Measurements from ENCODE around the gene A2M. TPM values are rescaled to one million over a fixed set of nuclear protein-coding genes. Genes with fewer than 3 reads are reported as not detected.

The A2M gene
- total RNA-seq, 4 donors from 2014 or later = 66.2 to 136 (median 96.5) TPM

DNA sequence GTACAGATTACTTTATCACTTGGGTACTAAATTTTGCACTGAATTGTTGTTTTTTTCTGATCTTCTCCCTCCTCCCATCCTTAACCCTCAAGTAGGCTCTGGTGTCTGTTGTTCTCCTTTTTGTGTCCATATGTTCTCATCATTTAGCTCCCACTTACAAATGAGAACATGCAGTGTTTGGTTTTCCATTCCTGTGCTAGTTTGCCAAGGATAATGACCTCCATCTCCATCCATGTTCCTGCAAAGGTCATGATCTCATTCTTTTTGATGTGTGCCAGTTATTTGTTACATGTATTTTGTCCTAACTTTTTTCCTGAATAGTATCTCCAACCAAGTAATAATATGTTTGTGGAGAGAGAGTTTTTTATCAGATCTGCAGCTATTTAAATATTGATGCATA, 44.2 kb downstream of the A2M start:
- DNase-seq = no peak
- intact Hi-C loops (cut with DNase I; ENCODE audit: low total_unique reads) (no loop called here), in situ Hi-C loops (cut with MboI; ENCODE audit: low pct_ligation_motif_present in 1 of 4, low pct_unique_long_range_greater_than_20kb in 1 of 4, low sequenced_read_pairs in 3 of 4) (loop anchor here in 1 of 4 donors (25.0 kb wide), 1 partner anchor 384 kb away; the partner anchor contains the start of gene RIMKLB)
- Histone ChIP-seq H3K4me1 (no peaks in the 10 kb centered on the region), H3K36me3 (peaks cover 0 to 16% (median 3%) of the 10 kb centered on the region in 4 donors), H3K27ac (no peak overlapping the region), H3K4me3 (no peak overlapping the region), H3K9me3 (no peaks in the 10 kb centered on the region), H3K27me3 (no peaks in the 10 kb centered on the region)
- TF ChIP-seq POLR2AphosphoS5 (IDR thresholded peaks at IDR 0.05) = no peak
- TF ChIP-seq, protein P1, sequence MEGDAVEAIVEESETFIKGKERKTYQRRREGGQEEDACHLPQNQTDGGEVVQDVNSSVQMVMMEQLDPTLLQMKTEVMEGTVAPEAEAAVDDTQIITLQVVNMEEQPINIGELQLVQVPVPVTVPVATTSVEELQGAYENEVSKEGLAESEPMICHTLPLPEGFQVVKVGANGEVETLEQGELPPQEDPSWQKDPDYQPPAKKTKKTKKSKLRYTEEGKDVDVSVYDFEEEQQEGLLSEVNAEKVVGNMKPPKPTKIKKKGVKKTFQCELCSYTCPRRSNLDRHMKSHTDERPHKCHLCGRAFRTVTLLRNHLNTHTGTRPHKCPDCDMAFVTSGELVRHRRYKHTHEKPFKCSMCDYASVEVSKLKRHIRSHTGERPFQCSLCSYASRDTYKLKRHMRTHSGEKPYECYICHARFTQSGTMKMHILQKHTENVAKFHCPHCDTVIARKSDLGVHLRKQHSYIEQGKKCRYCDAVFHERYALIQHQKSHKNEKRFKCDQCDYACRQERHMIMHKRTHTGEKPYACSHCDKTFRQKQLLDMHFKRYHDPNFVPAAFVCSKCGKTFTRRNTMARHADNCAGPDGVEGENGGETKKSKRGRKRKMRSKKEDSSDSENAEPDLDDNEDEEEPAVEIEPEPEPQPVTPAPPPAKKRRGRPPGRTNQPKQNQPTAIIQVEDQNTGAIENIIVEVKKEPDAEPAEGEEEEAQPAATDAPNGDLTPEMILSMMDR (IDR thresholded peaks at IDR 0.05) = no peak
- no peak for TF ChIP-seq POLR2A (IDR thresholded peaks at IDR 0.05)
- no peak for TF ChIP-seq EP300 (IDR thresholded peaks at IDR 0.05; ENCODE audit: low read depth)

DNA sequence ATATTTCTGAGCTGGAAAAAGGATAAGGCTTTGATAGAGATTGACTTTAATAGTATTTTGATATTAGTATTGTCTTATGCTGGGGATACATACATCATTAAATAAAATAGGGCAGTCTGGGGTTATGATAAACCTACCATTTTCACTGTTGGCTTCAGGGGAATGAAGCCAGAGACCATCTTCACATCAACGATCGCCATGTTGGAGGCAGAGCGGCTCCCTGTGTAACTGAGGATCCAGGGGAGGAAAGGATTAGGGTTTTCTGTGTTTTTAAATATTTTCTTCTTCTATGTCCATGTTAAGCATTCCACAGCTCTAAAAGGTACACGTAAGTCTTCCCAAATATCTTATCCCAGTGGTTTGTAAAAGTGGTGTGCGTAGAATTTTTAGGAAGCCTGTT, 45.4 kb downstream of the A2M start:
- in situ Hi-C loops (cut with MboI; ENCODE audit: low pct_ligation_motif_present in 1 of 4, low pct_unique_long_range_greater_than_20kb in 1 of 4, low sequenced_read_pairs in 3 of 4) (loop anchor here in 1 of 4 donors (25.0 kb wide), 1 partner anchor 383 kb away; the partner anchor contains the start of gene RIMKLB), intact Hi-C loops (cut with DNase I; ENCODE audit: low total_unique reads) (no loop called here)
- Histone ChIP-seq H3K36me3 (peaks cover 0 to 13% (median 0%) of the 10 kb centered on the region in 4 donors), H3K27ac (no peak overlapping the region), H3K4me3 (no peak overlapping the region), H3K27me3 (no peaks in the 10 kb centered on the region), H3K9me3 (no peaks in the 10 kb centered on the region), H3K4me1 (peaks cover 0 to 2% (median 0%) of the 10 kb centered on the region in 4 donors)
- no peak for DNase-seq
- WGBS, 2 donors (ENCODE audit: low coverage in 1 of 2) = 95 to 100% methylated on average over 5 of the region's 5 CpGs
- TF ChIP-seq POLR2A (IDR thresholded peaks at IDR 0.05) = no peak
- no peak for TF ChIP-seq POLR2AphosphoS5 (IDR thresholded peaks at IDR 0.05)
- no peak for TF ChIP-seq EP300 (IDR thresholded peaks at IDR 0.05; ENCODE audit: low read depth)
- TF ChIP-seq, protein P1 (IDR thresholded peaks at IDR 0.05) = no peak

DNA sequence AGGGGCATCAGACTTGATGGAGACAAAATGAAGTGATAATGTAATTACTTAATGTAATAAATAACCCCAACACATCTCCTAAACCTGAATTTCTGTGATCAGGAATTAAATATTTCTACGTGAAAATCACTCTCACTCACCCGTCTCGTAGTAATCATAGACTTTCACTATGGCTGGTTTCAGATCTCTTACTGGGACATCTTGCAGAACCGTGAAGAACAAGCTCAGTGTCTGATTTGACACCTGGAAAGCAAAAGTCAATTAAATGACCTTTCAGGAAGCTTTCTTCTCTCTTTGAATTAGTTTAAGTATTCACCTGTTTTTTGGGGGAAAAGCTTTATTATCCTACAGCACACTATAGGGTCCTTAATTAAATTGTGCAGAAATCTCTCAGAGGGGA, 47.1 kb downstream of the A2M start:
- Histone ChIP-seq H3K4me3 (no peak overlapping the region), H3K27ac (no peak overlapping the region), H3K4me1 (peaks cover 3 to 13% (median 4%) of the 10 kb centered on the region in 4 donors), H3K27me3 (no peaks in the 10 kb centered on the region), H3K9me3 (no peaks in the 10 kb centered on the region), H3K36me3 (peaks cover 0 to 6% (median 0%) of the 10 kb centered on the region in 4 donors)
- TF ChIP-seq, protein P1 (IDR thresholded peaks at IDR 0.05) = no peak
- no peak for TF ChIP-seq POLR2A (IDR thresholded peaks at IDR 0.05)
- no peak for TF ChIP-seq EP300 (IDR thresholded peaks at IDR 0.05; ENCODE audit: low read depth)
- no peak for TF ChIP-seq POLR2AphosphoS5 (IDR thresholded peaks at IDR 0.05)
- in situ Hi-C loops (cut with MboI; ENCODE audit: low pct_ligation_motif_present in 1 of 4, low pct_unique_long_range_greater_than_20kb in 1 of 4, low sequenced_read_pairs in 3 of 4) (loop anchor here in 1 of 4 donors (25.0 kb wide), 1 partner anchor 381 kb away; the partner anchor contains the start of gene RIMKLB), intact Hi-C loops (cut with DNase I; ENCODE audit: low total_unique reads) (no loop called here)
- 56 to 74% methylated on average over 4 of the region's 4 CpGs for WGBS, 2 donors (ENCODE audit: low coverage in 1 of 2)
- no peak for DNase-seq

DNA sequence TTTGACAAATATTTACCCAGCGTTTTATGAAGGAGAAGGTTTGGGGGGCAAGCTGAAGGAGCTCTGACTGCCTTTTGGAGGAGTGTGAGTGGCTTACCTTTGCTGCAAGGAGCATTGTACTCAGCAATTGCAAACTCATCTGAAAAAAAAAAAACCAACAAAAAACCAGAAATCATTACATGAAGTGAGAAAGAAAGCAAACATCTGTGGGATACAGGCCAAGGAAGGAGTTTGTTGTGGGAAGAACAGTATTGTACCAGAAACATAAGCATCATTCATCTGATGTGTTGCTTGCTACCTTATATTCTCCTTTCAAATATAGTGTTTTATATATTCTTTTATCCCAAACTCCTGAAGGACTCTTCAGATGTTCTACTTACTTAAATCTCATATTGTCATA, 47.6 kb downstream of the A2M start:
- in situ Hi-C loops (cut with MboI; ENCODE audit: low pct_ligation_motif_present in 1 of 4, low pct_unique_long_range_greater_than_20kb in 1 of 4, low sequenced_read_pairs in 3 of 4) = loop anchor here in 1 of 4 donors (25.0 kb wide), 1 partner anchor 381 kb away; the partner anchor contains the start of gene RIMKLB
- H3K9me3 ChIP-seq = no peaks in the 10 kb centered on the region
- H3K36me3 ChIP-seq = peaks cover 0 to 4% (median 0%) of the 10 kb centered on the region in 4 donors
- intact Hi-C loops (cut with DNase I; ENCODE audit: low total_unique reads) = no loop called here
- H3K4me3 ChIP-seq = no peak overlapping the region
- TF ChIP-seq, protein P1 (IDR thresholded peaks at IDR 0.05) = no peak
- TF ChIP-seq EP300 (IDR thresholded peaks at IDR 0.05; ENCODE audit: low read depth) (no peak), POLR2A (IDR thresholded peaks at IDR 0.05) (no peak), POLR2AphosphoS5 (IDR thresholded peaks at IDR 0.05) (no peak)
- no peaks in the 10 kb centered on the region for H3K27me3 ChIP-seq
- no peak for DNase-seq
- H3K4me1 ChIP-seq = peaks cover 5 to 14% (median 6%) of the 10 kb centered on the region in 4 donors
- 70 to 76% methylated on average over 1 of the region's 1 CpG for WGBS, 2 donors (ENCODE audit: low coverage in 1 of 2)
- no peak overlapping the region for H3K27ac ChIP-seq

Data from transverse colon (tissue), 4 donors.